Adipocyte (in vitro differentiated cells): ENCODE results near the gene MRPS25.

Experiments
- DNase-seq: peaks from one replicate; pipeline ENCODE4 v3.0.0-alpha.2; 2015; ENCODE audit warnings: low read depth
- H3K27me3 ChIP-seq: replicated peaks from 2 replicates; pipeline ENCODE4 v1.7.0; 2013; ENCODE audit warnings: mild to moderate bottlenecking, low read length, moderate library complexity; ENCODE audit not compliant: control insufficient read depth, insufficient read depth
- H3K36me3 ChIP-seq: 2 replicates; pipeline ENCODE4 v1.7.0; 2013; ENCODE audit warnings: low read length, mild to moderate bottlenecking, moderate library complexity; ENCODE audit not compliant: control insufficient read depth, insufficient read depth, severe bottlenecking
- H3K4me1 ChIP-seq: 2 replicates; pipeline ENCODE4 v1.7.0; 2013; ENCODE audit warnings: mild to moderate bottlenecking, low read length, moderate library complexity; ENCODE audit not compliant: control insufficient read depth, insufficient read depth
- H3K4me3 ChIP-seq: 2 replicates; pipeline ENCODE4 v1.7.0; 2013; ENCODE audit warnings: mild to moderate bottlenecking, low read length, moderate library complexity
- H3K9ac ChIP-seq: 2 replicates; pipeline ENCODE4 v1.7.0; 2013; ENCODE audit warnings: mild to moderate bottlenecking, low read length, moderate library complexity
- H3K9me3 ChIP-seq: 2 replicates; pipeline ENCODE4 v1.7.0; 2013; ENCODE audit warnings: mild to moderate bottlenecking, low read length, moderate library complexity; ENCODE audit not compliant: control insufficient read depth

Gene MRPS25

GRCh38 chr3:15055019-15055557, 10.0 kb downstream of the MRPS25 start:
- H3K36me3 ChIP-seq: peaks cover 69% of the 10 kb centered on the region
- peak; percentile 7 for DNase-seq
- H3K27me3 ChIP-seq: no peaks in the 10 kb centered on the region
- H3K4me3 ChIP-seq: no peak overlapping the region
- no peaks in the 10 kb centered on the region for H3K4me1 ChIP-seq
- H3K9me3 ChIP-seq: no peaks in the 10 kb centered on the region
- no peak overlapping the region for H3K9ac ChIP-seq

DNA sequence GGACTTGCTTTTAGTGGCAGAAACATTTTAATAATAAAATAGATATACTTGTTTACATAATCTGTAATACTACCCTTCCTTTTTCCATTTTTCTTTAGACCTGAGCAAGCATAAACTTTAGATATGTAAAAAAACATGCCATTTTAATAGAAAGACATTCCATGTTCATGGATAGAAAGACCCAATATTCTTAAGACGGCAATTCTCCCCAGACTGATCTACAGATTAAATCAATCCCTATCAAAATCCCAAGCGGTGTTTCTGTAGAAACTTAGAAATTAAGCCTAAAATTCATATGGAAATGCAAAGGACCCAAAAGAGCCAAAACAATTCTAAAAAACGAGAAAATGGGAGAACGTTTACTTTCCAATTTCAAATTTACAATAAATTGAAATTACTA, 11.6 kb downstream of the MRPS25 start:
- H3K4me1 ChIP-seq: no peaks in the 10 kb centered on the region
- H3K36me3 ChIP-seq: peaks cover 70% of the 10 kb centered on the region
- no peaks in the 10 kb centered on the region for H3K9me3 ChIP-seq
- no peaks in the 10 kb centered on the region for H3K27me3 ChIP-seq
- H3K9ac ChIP-seq: no peak overlapping the region
- no peak overlapping the region for H3K4me3 ChIP-seq
- DNase-seq: no peak

- no peaks in the 10 kb centered on the region for H3K9me3 ChIP-seq
- no peaks in the 10 kb centered on the region for H3K4me1 ChIP-seq
- H3K36me3 ChIP-seq: peaks cover 71% of the 10 kb centered on the region
- peak overlapping the region; percentile 20 for H3K9ac ChIP-seq
- no peaks in the 10 kb centered on the region for H3K27me3 ChIP-seq
- no peak overlapping the region for H3K4me3 ChIP-seq
- no peak for DNase-seq
These were observed 12.5 kb downstream of the MRPS25 start for GRCh38 chr3:15052335-15053242.

GRCh38 chr3:15051531-15051930, 13.6 kb downstream of the MRPS25 start:
- no peaks in the 10 kb centered on the region for H3K27me3 ChIP-seq
- H3K9ac ChIP-seq: no peak overlapping the region
- no peak overlapping the region for H3K4me3 ChIP-seq
- no peaks in the 10 kb centered on the region for H3K9me3 ChIP-seq
- H3K4me1 ChIP-seq: no peaks in the 10 kb centered on the region
- peak; percentile 25 for DNase-seq
- H3K36me3 ChIP-seq: peaks cover 72% of the 10 kb centered on the region

- Histone ChIP-seq H3K36me3 (peaks cover 78% of the 10 kb centered on the region), H3K4me1 (no peaks in the 10 kb centered on the region), H3K4me3 (no peak overlapping the region), H3K9ac (no peak overlapping the region), H3K27me3 (no peaks in the 10 kb centered on the region), H3K9me3 (no peaks in the 10 kb centered on the region)
- DNase-seq: no peak
These were observed 14.6 kb downstream of the MRPS25 start for GRCh38 chr3:15050405-15051092.

DNA sequence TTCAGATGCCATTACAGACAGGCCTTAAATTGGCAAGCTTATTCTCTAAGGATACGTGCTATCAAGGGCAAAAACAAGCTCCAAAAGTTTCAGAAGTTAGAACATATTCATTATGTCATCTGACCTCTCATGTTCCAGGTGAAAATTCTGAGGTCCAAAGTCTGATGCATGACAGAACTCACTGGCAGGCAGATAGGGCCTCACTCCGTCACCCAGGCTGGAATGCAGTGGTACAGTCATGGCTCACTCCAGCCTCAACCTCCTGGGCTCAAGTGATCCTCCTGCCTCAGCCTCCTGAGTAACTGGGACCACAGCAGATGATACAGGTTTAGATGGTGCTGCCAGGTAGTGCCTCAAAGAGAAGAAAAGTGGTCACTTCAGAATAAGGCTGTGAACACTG, 15.5 kb downstream of the MRPS25 start:
- DNase-seq: no peak
- H3K27me3 ChIP-seq: no peaks in the 10 kb centered on the region
- no peaks in the 10 kb centered on the region for H3K9me3 ChIP-seq
- no peak overlapping the region for H3K4me3 ChIP-seq
- peaks cover 87% of the 10 kb centered on the region for H3K36me3 ChIP-seq
- H3K4me1 ChIP-seq: no peaks in the 10 kb centered on the region
- no peak overlapping the region for H3K9ac ChIP-seq

- no peak overlapping the region for H3K4me3 ChIP-seq
- no peaks in the 10 kb centered on the region for H3K27me3 ChIP-seq
- no peak for DNase-seq
- H3K9me3 ChIP-seq: no peaks in the 10 kb centered on the region
- H3K9ac ChIP-seq: no peak overlapping the region
- H3K4me1 ChIP-seq: no peaks in the 10 kb centered on the region
- H3K36me3 ChIP-seq: peaks cover 99% of the 10 kb centered on the region
These were observed 19.4 kb downstream of the MRPS25 start for GRCh38 chr3:15045667-15046066.

DNA sequence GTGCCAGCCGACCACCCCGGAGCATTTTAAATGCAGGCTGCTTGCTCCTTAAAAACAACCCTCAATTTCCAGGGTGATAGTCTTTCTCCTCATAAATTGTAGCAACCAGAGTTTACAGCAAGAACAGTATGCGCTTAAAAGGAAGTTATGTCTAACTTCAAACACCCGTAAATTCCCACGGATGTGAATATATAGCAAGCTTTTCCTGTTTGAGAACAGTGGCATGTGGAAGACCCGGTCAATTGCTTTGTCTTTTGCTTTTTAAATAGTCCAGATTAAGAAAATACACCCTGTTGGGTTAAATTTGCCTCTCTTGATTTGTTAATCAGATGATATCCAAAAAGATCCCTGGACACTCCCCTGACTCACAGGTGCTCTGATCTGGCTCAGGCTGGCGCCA, 20.8 kb downstream of the MRPS25 start:
- no peaks in the 10 kb centered on the region for H3K27me3 ChIP-seq
- no peak for DNase-seq
- peaks cover 6% of the 10 kb centered on the region for H3K4me1 ChIP-seq
- no peak overlapping the region for H3K4me3 ChIP-seq
- peaks cover 93% of the 10 kb centered on the region for H3K36me3 ChIP-seq
- no peaks in the 10 kb centered on the region for H3K9me3 ChIP-seq
- H3K9ac ChIP-seq: no peak overlapping the region

GRCh38 chr3:15043408-15044171, 21.5 kb downstream of the MRPS25 start:
- Histone ChIP-seq H3K27me3 (no peaks in the 10 kb centered on the region), H3K36me3 (peaks cover 93% of the 10 kb centered on the region), H3K4me1 (peaks cover 6% of the 10 kb centered on the region), H3K4me3 (no peak overlapping the region), H3K9ac (no peak overlapping the region), H3K9me3 (no peaks in the 10 kb centered on the region)
- DNase-seq: no peak

- peaks cover 6% of the 10 kb centered on the region for H3K4me1 ChIP-seq
- H3K9me3 ChIP-seq: no peaks in the 10 kb centered on the region
- peaks cover 93% of the 10 kb centered on the region for H3K36me3 ChIP-seq
- no peaks in the 10 kb centered on the region for H3K27me3 ChIP-seq
- no peak overlapping the region for H3K4me3 ChIP-seq
- no peak overlapping the region for H3K9ac ChIP-seq
- peak; percentile 15 for DNase-seq
These were observed 22.2 kb downstream of the MRPS25 start for GRCh38 chr3:15042936-15043335.

- peaks cover 93% of the 10 kb centered on the region for H3K36me3 ChIP-seq
- no peak for DNase-seq
- H3K9ac ChIP-seq: no peak overlapping the region
- H3K4me3 ChIP-seq: no peak overlapping the region
- H3K9me3 ChIP-seq: no peaks in the 10 kb centered on the region
- H3K27me3 ChIP-seq: no peaks in the 10 kb centered on the region
- H3K4me1 ChIP-seq: peaks cover 6% of the 10 kb centered on the region
These were observed 23.2 kb downstream of the MRPS25 start for GRCh38 chr3:15041950-15042349.
